SK-N-SH treated with all-trans-retinoic acid at 6 μM for 48 hours (cell line): Measurements from ENCODE around the gene HECTD3.

Experiments used
- ATAC-seq: fragments of 200-7000 bp; cut with Tn5 transposase; 3 replicates; pipeline ENCODE4 v1.9.1; 2020; ENCODE audit warnings: mild to moderate bottlenecking, moderate library complexity
- ARNTL ChIP-seq: fragments of 450-650 bp; formaldehyde crosslinking; IDR thresholded peaks from 2 replicates; pipeline ENCODE4 v1.5.0; 2020; ENCODE audit warnings: low read depth, mild to moderate bottlenecking, moderate library complexity, borderline replicate concordance
- BACH2 ChIP-seq: fragments of 250-450 bp; sonication (Bioruptor Pico); IDR thresholded peaks from 2 replicates; pipeline ENCODE4 v1.9.0; 2021; ENCODE audit warnings: mild to moderate bottlenecking, borderline replicate concordance
- CSDC2 ChIP-seq: fragments of 250-450 bp; sonication (Bioruptor Pico); IDR thresholded peaks from 2 replicates; pipeline ENCODE4 v1.5.0; 2020; ENCODE audit warnings: mild to moderate bottlenecking, moderate library complexity
- ESRRG ChIP-seq: fragments of 250-450 bp; sonication (Bioruptor Pico); IDR thresholded peaks from 2 replicates; pipeline ENCODE4 v1.6.1; 2021; ENCODE audit warnings: mild to moderate bottlenecking
- GLIS3 ChIP-seq: fragments of 250-450 bp; sonication (Bioruptor Pico); IDR thresholded peaks from 2 replicates; pipeline ENCODE4 v1.5.0; 2020; ENCODE audit warnings: mild to moderate bottlenecking, moderate library complexity
- ISL1 ChIP-seq: fragments of 250-450 bp; sonication (Bioruptor Pico); IDR thresholded peaks from 2 replicates; pipeline ENCODE4 v2.1.2; 2022; ENCODE audit warnings: mild to moderate bottlenecking, moderate library complexity
- OSR1 ChIP-seq: fragments of 250-450 bp; sonication (Bioruptor Pico); IDR thresholded peaks from 2 replicates; pipeline ENCODE4 v1.8.0; 2022; ENCODE audit warnings: moderate library complexity, mild to moderate bottlenecking, inconsistent platforms
- PPARA ChIP-seq: fragments of 250-450 bp; sonication (Bioruptor Pico); IDR thresholded peaks from 2 replicates; pipeline ENCODE4 v1.5.0; 2020; ENCODE audit warnings: mild to moderate bottlenecking, borderline replicate concordance
- TCF4 ChIP-seq: fragments of 250-450 bp; sonication (Bioruptor Pico); IDR thresholded peaks from 2 replicates; pipeline ENCODE4 v1.8.0; 2021; ENCODE audit warnings: mild to moderate bottlenecking, moderate library complexity, borderline replicate concordance
- TOX ChIP-seq: fragments of 250-450 bp; sonication (Bioruptor Pico); IDR thresholded peaks from 2 replicates; pipeline ENCODE4 v1.8.0; 2021; ENCODE audit warnings: mild to moderate bottlenecking, moderate library complexity, borderline replicate concordance
- TSHZ2 ChIP-seq: fragments of 250-450 bp; sonication (Bioruptor Pico); IDR thresholded peaks from 2 replicates; pipeline ENCODE4 v1.5.0; 2020; ENCODE audit warnings: mild to moderate bottlenecking, moderate library complexity
- ZC3H10 ChIP-seq: fragments of 250-450 bp; sonication (Bioruptor Pico); IDR thresholded peaks from 2 replicates; pipeline ENCODE4 v1.5.1; 2021; ENCODE audit warnings: mild to moderate bottlenecking, moderate library complexity
- ZFP30 ChIP-seq: fragments of 450-650 bp; formaldehyde crosslinking; IDR thresholded peaks from 2 replicates; pipeline ENCODE4 v1.5.0; 2022; ENCODE audit warnings: mild to moderate bottlenecking, moderate library complexity
- ZNF565 ChIP-seq: fragments of 450-650 bp; formaldehyde crosslinking; conservative IDR thresholded peaks from 2 replicates; pipeline ENCODE4 v1.5.0; 2020; ENCODE audit warnings: low read depth, mild to moderate bottlenecking, moderate library complexity
- ZNF70 ChIP-seq: fragments of 450-650 bp; formaldehyde crosslinking; IDR thresholded peaks from 2 replicates; pipeline ENCODE4 v1.5.0; 2020; ENCODE audit warnings: mild to moderate bottlenecking, moderate library complexity
- ZNF8 ChIP-seq: fragments of 450-650 bp; formaldehyde crosslinking; IDR thresholded peaks from 2 replicates; pipeline ENCODE4 v1.5.0; 2020; ENCODE audit warnings: mild to moderate bottlenecking, moderate library complexity
- TF ChIP-seq, protein P1 (sequence below): fragments of 250-450 bp; sonication (Bioruptor Pico); IDR thresholded peaks from 2 replicates; pipeline ENCODE4 v1.5.1; 2020; ENCODE audit warnings: low read depth, mild to moderate bottlenecking, moderate library complexity
- TF ChIP-seq, protein P2 (sequence below): fragments of 250-450 bp; sonication (Bioruptor Pico); IDR thresholded peaks from 2 replicates; pipeline ENCODE4 v1.8.0; 2020; ENCODE audit warnings: mild to moderate bottlenecking, moderate library complexity, borderline replicate concordance
- TF ChIP-seq, protein P3 (sequence below): fragments of 250-450 bp; sonication (Bioruptor Pico); IDR thresholded peaks from 2 replicates; pipeline ENCODE4 v1.8.0; 2021; ENCODE audit warnings: low read depth, mild to moderate bottlenecking, moderate library complexity, borderline replicate concordance

The HECTD3 gene

GRCh38 chr1:45008516-45008915 is 2.6 kb downstream of the HECTD3 start:
- no peak for ATAC-seq
- TF ChIP-seq TOX (CRISPR knock-in tag) (no peak), GLIS3 (no peak), ZFP30 (CRISPR knock-in tag) (no peak), TCF4 (no peak), ESRRG (no peak), ZNF8 (no peak)
- TF ChIP-seq, protein P1, sequence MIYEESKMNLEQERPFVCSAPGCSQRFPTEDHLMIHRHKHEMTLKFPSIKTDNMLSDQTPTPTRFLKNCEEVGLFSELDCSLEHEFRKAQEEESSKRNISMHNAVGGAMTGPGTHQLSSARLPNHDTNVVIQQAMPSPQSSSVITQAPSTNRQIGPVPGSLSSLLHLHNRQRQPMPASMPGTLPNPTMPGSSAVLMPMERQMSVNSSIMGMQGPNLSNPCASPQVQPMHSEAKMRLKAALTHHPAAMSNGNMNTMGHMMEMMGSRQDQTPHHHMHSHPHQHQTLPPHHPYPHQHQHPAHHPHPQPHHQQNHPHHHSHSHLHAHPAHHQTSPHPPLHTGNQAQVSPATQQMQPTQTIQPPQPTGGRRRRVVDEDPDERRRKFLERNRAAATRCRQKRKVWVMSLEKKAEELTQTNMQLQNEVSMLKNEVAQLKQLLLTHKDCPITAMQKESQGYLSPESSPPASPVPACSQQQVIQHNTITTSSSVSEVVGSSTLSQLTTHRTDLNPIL = no peak
- TF ChIP-seq, protein P2, sequence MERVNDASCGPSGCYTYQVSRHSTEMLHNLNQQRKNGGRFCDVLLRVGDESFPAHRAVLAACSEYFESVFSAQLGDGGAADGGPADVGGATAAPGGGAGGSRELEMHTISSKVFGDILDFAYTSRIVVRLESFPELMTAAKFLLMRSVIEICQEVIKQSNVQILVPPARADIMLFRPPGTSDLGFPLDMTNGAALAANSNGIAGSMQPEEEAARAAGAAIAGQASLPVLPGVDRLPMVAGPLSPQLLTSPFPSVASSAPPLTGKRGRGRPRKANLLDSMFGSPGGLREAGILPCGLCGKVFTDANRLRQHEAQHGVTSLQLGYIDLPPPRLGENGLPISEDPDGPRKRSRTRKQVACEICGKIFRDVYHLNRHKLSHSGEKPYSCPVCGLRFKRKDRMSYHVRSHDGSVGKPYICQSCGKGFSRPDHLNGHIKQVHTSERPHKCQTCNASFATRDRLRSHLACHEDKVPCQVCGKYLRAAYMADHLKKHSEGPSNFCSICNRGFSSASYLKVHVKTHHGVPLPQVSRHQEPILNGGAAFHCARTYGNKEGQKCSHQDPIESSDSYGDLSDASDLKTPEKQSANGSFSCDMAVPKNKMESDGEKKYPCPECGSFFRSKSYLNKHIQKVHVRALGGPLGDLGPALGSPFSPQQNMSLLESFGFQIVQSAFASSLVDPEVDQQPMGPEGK (CRISPR knock-in tag) = no peak

DNA sequence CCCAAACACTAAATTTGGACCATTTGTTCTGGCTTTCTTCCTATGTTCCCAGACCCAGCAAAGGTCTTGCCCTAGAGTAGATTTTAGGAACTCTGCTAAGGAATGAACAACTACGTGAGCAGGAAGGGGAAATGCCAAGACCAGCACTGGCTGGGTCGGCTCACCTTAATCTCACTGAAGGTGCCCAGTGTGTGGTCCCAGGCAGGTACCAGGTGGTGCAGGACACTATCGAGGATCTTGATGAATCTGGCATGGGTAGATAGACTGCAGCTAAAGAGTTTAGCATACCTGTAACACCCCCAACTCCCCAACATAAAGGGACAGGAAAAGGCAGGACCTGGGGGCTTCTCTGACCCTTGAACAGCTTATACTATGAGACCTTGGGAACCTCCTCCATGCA is 3.0 kb downstream of the HECTD3 start:
- TF ChIP-seq, protein P2 (CRISPR knock-in tag) = no peak
- TF ChIP-seq OSR1 (CRISPR knock-in tag) (no peak), ZC3H10 (no peak), ESRRG (no peak), PPARA (CRISPR knock-in tag) (no peak), ARNTL (CRISPR knock-in tag) (no peak), ZNF565 (CRISPR knock-in tag) (no peak), BACH2 (CRISPR knock-in tag) (no peak), TSHZ2 (CRISPR knock-in tag) (no peak), ZFP30 (CRISPR knock-in tag) (no peak), CSDC2 (no peak), ZNF8 (no peak), ISL1 (CRISPR knock-in tag) (no peak)
- TF ChIP-seq, protein P3, sequence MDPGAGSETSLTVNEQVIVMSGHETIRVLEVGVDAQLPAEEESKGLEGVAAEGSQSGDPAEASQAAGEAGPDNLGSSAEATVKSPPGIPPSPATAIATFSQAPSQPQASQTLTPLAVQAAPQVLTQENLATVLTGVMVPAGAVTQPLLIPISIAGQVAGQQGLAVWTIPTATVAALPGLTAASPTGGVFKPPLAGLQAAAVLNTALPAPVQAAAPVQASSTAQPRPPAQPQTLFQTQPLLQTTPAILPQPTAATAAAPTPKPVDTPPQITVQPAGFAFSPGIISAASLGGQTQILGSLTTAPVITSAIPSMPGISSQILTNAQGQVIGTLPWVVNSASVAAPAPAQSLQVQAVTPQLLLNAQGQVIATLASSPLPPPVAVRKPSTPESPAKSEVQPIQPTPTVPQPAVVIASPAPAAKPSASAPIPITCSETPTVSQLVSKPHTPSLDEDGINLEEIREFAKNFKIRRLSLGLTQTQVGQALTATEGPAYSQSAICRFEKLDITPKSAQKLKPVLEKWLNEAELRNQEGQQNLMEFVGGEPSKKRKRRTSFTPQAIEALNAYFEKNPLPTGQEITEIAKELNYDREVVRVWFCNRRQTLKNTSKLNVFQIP = no peak
- no peak for ATAC-seq

- ATAC-seq = no peak
- no peak for TF ChIP-seq CSDC2
- TF ChIP-seq, protein P1 = no peak
- no peak for TF ChIP-seq BACH2 (CRISPR knock-in tag)
- TF ChIP-seq GLIS3 = no peak
- TF ChIP-seq ZC3H10 = no peak
- TF ChIP-seq ZNF8 = no peak
- no peak for TF ChIP-seq TSHZ2 (CRISPR knock-in tag)
- TF ChIP-seq ZNF70 = no peak
- no peak for TF ChIP-seq TCF4
Measured at GRCh38 chr1:45007311-45007710, 3.8 kb downstream of the HECTD3 start.
